SH-SY5Y (cell line): ENCODE measurements around the gene EIF2B2.

ENCODE experiments used
- GATA2 ChIP-seq: IDR thresholded peaks from 2 replicates; pipeline ENCODE4 v1.6.1; 2011; ENCODE audit warnings: mild to moderate bottlenecking, low read depth, low read length
- GATA3 ChIP-seq: IDR thresholded peaks from 2 replicates; pipeline ENCODE4 v1.6.1; 2011; ENCODE audit warnings: low read depth, mild to moderate bottlenecking, low read length, moderate library complexity

DNA sequence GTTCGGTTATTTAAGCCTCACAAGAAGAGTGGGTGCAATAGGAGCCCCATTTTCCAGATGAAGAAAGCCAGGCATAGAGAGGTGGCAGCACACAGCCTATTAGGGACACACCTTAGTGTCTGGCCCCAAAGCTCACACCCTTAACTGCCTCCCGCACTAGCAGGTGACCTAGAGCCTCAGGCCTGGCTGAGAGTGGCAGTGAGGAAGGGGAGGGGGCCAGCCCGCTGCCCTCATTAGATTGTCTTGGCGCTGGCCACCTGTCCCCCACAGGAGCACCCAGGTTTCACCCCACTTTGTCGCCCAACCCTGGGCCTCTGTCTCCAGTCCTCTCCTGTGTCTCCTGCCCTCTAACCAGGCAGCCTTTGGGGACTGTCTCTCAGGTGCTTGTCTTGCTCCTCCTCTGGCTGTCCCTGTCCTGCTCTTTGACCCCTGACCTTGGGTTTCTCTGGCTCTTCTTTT lies 28.8 kb upstream of the EIF2B2 start:
- TF ChIP-seq GATA2 (no peak), GATA3 (no peak)
